ENCODE data around the gene AXIN1. TPM values are rescaled to one million over a fixed set of nuclear protein-coding genes. Genes with fewer than 3 reads are reported as not detected.

The AXIN1 gene
- total and polyA plus RNA-seq, 2 donors (not counting 3 experiments of a cell fraction or from before 2014, with no cell fraction given): 8.3 to 21.9 TPM

GRCh38 chr16:396199-396598, 43.7 kb upstream of the AXIN1 start:
- intact Hi-C loops (cut with micrococcal nuclease) (loop anchor here (1.0 to 2.0 kb wide), 2 partner anchors 12 to 131 kb away; partner anchors contain the start of gene CAPN15), dilution Hi-C loops (cut with MboI; ENCODE audit: extremely low pct_ligation_motif_present, low sequenced_read_pairs) (no loop called here)
- H3K9ac ChIP-seq (replicated peaks; ENCODE audit: extremely low read depth, insufficient read depth, low read length): no peak overlapping the region
- no peak overlapping the region for H3K4me3 ChIP-seq (replicated peaks in 1 of 3; ENCODE audit: insufficient read depth in 1 of 3, low read depth in 1 of 3, low read length in 3 of 3)
- no peaks in the 10 kb centered on the region for H3K27me3 ChIP-seq (ENCODE audit: control insufficient read depth in 2 of 2, insufficient read depth in 2 of 2, low read length in 2 of 2)
- no peak for TF ChIP-seq CTCF (IDR thresholded peaks at IDR 0.05; ENCODE audit: extremely low read depth in 1 of 2, insufficient read depth in 1 of 2, low read depth in 1 of 2, low read length in 2 of 2)
- no peak for TF ChIP-seq MYC (IDR thresholded peaks at IDR 0.05; ENCODE audit: low read depth, low read length)
- TF ChIP-seq MAX (IDR thresholded peaks at IDR 0.05; ENCODE audit: insufficient read depth, insufficient read length): no peak
- no peak for TF ChIP-seq POLR2A (IDR thresholded peaks at IDR 0.05; ENCODE audit: low read depth, low read length)
- no peak for TF ChIP-seq JUN (IDR thresholded peaks at IDR 0.05; ENCODE audit: borderline replicate concordance, insufficient read depth, insufficient read length, low read depth)
- TF ChIP-seq POLR2AphosphoS5 (IDR thresholded peaks at IDR 0.05; ENCODE audit: insufficient read depth, low read depth, low read length): no peak
- TF ChIP-seq EZH2 (IDR thresholded peaks at IDR 0.05; ENCODE audit: borderline replicate concordance, low read depth, low read length, severe bottlenecking): no peak
- no peak for TF ChIP-seq FOS (IDR thresholded peaks at IDR 0.05; ENCODE audit: borderline replicate concordance, insufficient read depth, low read length)
- no peak for TF ChIP-seq GATA2 (IDR thresholded peaks at IDR 0.05; ENCODE audit: insufficient read depth, insufficient read length, low read depth, low read length)
- no TSS peak for BruUV-seq (replicated peaks)
- H3K9me1 ChIP-seq (replicated peaks; ENCODE audit: control insufficient read depth, extremely low read depth, insufficient read depth, low read length): no peaks in the 10 kb centered on the region
- CTCF ChIA-PET: interaction anchor here (0.8 to 1.2 kb wide), 3 partner anchors 9 to 101 kb away, joined by 3 to 4 read pairs (median 3); partner anchors contain the start of gene RAB11FIP3
- H3K4me2 ChIP-seq (ENCODE audit: insufficient read depth, low read length): peak overlapping the region; percentile 67
- FAIRE-seq (peak; percentile 4), DNase-seq (ENCODE audit: low read depth, low spot score) (no peak)
- H3K79me2 ChIP-seq (ENCODE audit: control insufficient read depth, insufficient read depth, low read length): peaks cover 5% of the 10 kb centered on the region
- H3K9me3 ChIP-seq (replicated peaks; ENCODE audit: control insufficient read depth, insufficient read depth, low read length): no peaks in the 10 kb centered on the region
- H2AFZ ChIP-seq (ENCODE audit: low read depth, low read length): peak overlapping the region; percentile 50
- no peaks in the 10 kb centered on the region for H4K20me1 ChIP-seq (replicated peaks; ENCODE audit: control insufficient read depth, extremely low read depth, insufficient read depth, low read length)
- H3K4me1 ChIP-seq (ENCODE audit: control insufficient read depth, extremely low read depth, insufficient read depth, low read length): peaks cover 10% of the 10 kb centered on the region
- POLR2A ChIA-PET: interaction anchor here (0.6 kb wide), 1 partner anchor 9 kb away, joined by 3 read pairs; no protein-coding TSS in a partner anchor
- H3K27ac ChIP-seq (ENCODE audit: insufficient read depth, low read depth, low read length): no peak overlapping the region
- peaks cover 0 to 7% of the 10 kb centered on the region in 2 experiments for H3K36me3 ChIP-seq (ENCODE audit: control insufficient read depth in 2 of 2, extremely low read depth in 1 of 2, insufficient read depth in 2 of 2, low read length in 2 of 2)

Data from endothelial cell of umbilical vein (primary cell).